ENCODE data around the gene SAP25. TPM values are rescaled to one million over a fixed set of nuclear protein-coding genes. Genes with fewer than 3 reads are reported as not detected.

Gene SAP25
- total RNA-seq, 1 donor from 2014 or later = 2.6 TPM

DNA sequence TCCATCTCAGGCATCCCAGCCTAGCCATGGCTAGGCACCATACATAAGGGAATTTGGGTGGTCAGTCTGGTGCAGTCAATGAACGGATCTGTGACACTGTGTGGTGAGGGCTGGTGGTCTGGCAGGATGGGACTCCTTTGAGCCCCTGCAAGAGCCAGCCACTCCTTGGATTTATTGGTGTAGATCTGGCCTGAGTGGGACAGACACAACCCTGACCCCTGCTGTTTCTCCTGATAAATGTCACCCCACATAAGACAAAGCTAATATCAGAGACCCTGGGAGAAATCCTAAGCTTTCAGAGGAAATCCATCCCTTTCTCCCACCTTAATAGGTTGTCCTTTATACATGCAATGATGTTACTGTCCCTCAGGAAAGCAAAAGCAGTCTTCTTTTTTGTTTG is 14.7 kb upstream of the SAP25 start:
- Mint-ChIP-seq H3K9me3 (ENCODE audit: unreplicated experiment) (no peaks in the 10 kb centered on the region), H3K27ac (ENCODE audit: unreplicated experiment) (no peak overlapping the region), H3K4me3 (ENCODE audit: unreplicated experiment) (peak overlapping the region; percentile 78), H3K27me3 (ENCODE audit: unreplicated experiment) (peaks cover 23% of the 10 kb centered on the region), H3K36me3 (ENCODE audit: low read depth, unreplicated experiment) (peaks cover 6% of the 10 kb centered on the region), H3K4me1 (ENCODE audit: unreplicated experiment) (peaks cover 35% of the 10 kb centered on the region)
- TF ChIP-seq, protein P1, sequence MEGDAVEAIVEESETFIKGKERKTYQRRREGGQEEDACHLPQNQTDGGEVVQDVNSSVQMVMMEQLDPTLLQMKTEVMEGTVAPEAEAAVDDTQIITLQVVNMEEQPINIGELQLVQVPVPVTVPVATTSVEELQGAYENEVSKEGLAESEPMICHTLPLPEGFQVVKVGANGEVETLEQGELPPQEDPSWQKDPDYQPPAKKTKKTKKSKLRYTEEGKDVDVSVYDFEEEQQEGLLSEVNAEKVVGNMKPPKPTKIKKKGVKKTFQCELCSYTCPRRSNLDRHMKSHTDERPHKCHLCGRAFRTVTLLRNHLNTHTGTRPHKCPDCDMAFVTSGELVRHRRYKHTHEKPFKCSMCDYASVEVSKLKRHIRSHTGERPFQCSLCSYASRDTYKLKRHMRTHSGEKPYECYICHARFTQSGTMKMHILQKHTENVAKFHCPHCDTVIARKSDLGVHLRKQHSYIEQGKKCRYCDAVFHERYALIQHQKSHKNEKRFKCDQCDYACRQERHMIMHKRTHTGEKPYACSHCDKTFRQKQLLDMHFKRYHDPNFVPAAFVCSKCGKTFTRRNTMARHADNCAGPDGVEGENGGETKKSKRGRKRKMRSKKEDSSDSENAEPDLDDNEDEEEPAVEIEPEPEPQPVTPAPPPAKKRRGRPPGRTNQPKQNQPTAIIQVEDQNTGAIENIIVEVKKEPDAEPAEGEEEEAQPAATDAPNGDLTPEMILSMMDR (IDR thresholded peaks at IDR 0.05; ENCODE audit: unreplicated experiment) = peak; percentile 25
- no peak for DNase-seq (ENCODE audit: low spot score)

DNA sequence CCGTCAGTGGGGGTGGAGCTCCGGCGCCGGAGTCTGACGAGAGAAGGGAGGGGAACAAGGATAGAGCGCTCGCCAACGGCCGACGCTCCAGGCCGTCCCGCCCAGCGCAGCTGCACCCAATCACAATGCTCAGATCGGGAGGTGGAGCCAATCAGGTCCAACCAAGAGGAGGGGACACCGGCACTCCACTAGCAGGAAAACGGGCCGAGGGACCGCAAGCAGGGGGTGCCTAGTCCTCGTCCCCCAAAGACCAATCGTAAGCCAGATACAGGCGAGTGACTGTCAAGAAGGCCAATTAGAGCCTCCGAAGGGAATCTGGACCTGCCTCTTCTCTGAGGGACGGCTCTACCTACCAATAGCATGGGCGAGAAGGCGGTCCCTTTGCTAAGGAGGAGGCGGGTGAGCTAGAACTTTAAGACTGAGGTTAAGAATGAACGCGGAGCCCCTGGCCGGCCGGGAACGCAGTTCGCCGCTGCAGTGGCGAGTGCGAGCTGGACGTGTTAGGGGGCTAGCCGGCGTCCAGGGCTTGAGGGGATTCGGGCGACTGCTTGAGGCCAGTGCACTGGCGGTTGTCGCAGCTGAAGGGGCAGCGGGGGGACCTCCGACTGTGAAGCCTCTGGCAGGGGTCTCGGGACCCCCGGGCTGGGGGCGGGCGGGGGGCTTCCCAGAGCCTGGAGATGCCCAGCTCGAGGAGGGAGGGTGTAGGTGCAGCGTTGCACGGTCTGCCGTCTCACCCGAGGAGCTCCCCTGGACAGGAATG is 12.7 kb upstream of the SAP25 start, which contains the start of gene FBXO24:
Gene FBXO24 (plus strand): TSS at position 63 of the 760 bp plus-strand sequence. CDS start 298 bp downstream, at position 361.
- peak within 1 kb of the TSS; percentile 99 for H3K4me3 Mint-ChIP-seq (ENCODE audit: unreplicated experiment)
- peaks cover 29% of the 10 kb centered on the region for H3K27me3 Mint-ChIP-seq (ENCODE audit: unreplicated experiment)
- TF ChIP-seq, protein P1 (IDR thresholded peaks at IDR 0.05; ENCODE audit: unreplicated experiment) = no peak
- peak within 1 kb of the TSS; percentile 96 for H3K27ac Mint-ChIP-seq (ENCODE audit: unreplicated experiment)
- peaks cover 6% of the 10 kb centered on the region for H3K36me3 Mint-ChIP-seq (ENCODE audit: low read depth, unreplicated experiment)
- H3K9me3 Mint-ChIP-seq (ENCODE audit: unreplicated experiment) = no peaks in the 10 kb centered on the region
- DNase-seq (ENCODE audit: low spot score) = peak; percentile 99
- peaks cover 47% of the 10 kb centered on the region for H3K4me1 Mint-ChIP-seq (ENCODE audit: unreplicated experiment)

DNA sequence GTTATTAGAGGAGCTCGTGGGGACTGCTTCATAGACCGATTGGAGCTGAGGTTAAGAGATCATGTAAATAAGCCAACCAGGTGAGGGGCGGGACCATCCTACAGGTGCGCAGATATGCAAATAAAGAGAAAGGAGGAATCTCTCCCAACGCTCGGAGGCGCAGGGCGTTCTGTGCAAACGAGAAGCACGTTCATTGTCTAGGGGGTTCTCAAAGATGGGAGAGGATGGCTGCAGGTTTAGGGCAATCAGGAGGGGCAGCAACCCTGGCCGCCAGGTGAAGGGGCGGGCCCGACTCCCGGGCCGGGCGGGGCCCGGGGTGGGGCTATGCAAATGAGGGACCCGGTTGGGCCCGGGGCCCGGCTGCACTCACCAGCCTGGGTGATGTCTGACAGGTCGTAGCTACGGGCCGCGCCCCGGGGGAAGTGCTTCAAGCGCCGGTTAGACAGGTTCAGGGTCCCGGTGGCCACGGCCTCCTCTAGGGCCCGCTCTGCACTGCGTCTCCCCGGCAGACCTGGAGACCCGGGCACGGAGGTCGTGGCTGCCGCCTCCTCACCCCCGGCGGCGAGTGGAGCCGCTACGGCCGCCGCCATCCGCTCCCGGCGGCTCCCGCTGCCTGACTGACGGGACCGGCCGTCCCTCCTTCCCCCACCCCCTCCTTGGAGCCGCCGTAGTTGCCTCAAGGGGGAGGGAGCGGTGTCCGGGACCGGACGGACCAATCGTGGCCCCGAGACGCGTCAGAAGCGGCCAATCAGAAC is 12.0 kb upstream of the SAP25 start, which contains the start of gene LRCH4:
Gene LRCH4 (minus strand): TSS at position 619 of the 755 bp plus-strand sequence. CDS start 29 bp downstream, at position 590.
- H3K4me3 Mint-ChIP-seq (ENCODE audit: unreplicated experiment) = peak within 1 kb of the TSS; percentile 99
- peaks cover 6% of the 10 kb centered on the region for H3K36me3 Mint-ChIP-seq (ENCODE audit: low read depth, unreplicated experiment)
- peaks cover 29% of the 10 kb centered on the region for H3K27me3 Mint-ChIP-seq (ENCODE audit: unreplicated experiment)
- H3K4me1 Mint-ChIP-seq (ENCODE audit: unreplicated experiment) = peaks cover 47% of the 10 kb centered on the region
- TF ChIP-seq, protein P1 (IDR thresholded peaks at IDR 0.05; ENCODE audit: unreplicated experiment) = no peak
- peak; percentile 47 for DNase-seq (ENCODE audit: low spot score)
- H3K9me3 Mint-ChIP-seq (ENCODE audit: unreplicated experiment) = no peaks in the 10 kb centered on the region
- peak within 1 kb of the TSS; percentile 96 for H3K27ac Mint-ChIP-seq (ENCODE audit: unreplicated experiment)

DNA sequence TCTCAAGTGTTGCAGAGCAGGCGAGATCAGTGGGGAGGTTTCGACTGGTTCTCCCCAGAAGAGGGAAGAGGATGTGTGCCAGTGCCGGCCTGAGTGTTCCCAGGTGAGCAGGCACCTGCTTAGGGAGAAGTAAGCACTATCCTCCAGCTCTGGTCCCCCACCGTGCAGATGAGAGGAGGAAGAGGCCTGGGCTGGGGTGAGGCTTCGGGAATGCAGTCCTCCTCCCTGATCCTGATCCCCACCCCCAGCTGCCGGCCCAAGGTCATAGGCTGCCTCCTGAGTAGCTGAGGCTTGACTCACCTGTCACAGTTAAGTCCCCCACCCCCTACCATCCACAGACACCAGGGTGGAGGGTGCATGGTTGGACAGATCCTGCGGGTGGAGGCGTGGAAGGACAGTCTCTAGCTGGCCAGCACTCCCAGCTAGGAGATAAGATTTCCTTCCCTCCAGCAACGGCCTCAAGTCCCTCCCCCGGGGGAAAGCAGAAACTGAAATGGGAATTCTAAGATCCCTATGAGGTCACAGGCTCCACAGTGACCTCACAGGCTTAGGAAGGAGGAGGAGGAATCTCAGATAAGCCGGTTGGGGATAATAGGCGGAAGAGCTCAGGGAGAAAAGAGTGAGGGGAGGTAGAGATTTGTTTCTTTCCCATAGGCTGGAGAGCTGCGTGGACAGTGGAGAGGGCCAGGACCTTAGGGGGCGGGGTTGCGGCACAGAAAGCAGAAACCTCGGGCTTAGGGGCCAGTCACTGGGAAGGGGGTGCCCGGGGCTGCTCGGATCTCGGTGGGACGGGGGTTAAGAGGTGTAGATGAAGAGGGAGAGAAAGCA is 11.2 kb upstream of the SAP25 start:
- Mint-ChIP-seq H3K27me3 (ENCODE audit: unreplicated experiment) (peaks cover 23% of the 10 kb centered on the region), H3K9me3 (ENCODE audit: unreplicated experiment) (no peaks in the 10 kb centered on the region), H3K36me3 (ENCODE audit: low read depth, unreplicated experiment) (peaks cover 6% of the 10 kb centered on the region), H3K27ac (ENCODE audit: unreplicated experiment) (peak overlapping the region; percentile 96), H3K4me3 (ENCODE audit: unreplicated experiment) (peak overlapping the region; percentile 99), H3K4me1 (ENCODE audit: unreplicated experiment) (peaks cover 39% of the 10 kb centered on the region)
- TF ChIP-seq, protein P1 (IDR thresholded peaks at IDR 0.05; ENCODE audit: unreplicated experiment) = no peak
- peak; percentile 65 for DNase-seq (ENCODE audit: low spot score)

All from endothelial cell (in vitro differentiated cells).